ENCODE measurements around the gene GTF3C2. TPM values are rescaled to one million over a fixed set of nuclear protein-coding genes. Genes with fewer than 3 reads are reported as not detected.

Gene GTF3C2
- total RNA-seq, 1 donor from 2014 or later: 114 TPM

DNA sequence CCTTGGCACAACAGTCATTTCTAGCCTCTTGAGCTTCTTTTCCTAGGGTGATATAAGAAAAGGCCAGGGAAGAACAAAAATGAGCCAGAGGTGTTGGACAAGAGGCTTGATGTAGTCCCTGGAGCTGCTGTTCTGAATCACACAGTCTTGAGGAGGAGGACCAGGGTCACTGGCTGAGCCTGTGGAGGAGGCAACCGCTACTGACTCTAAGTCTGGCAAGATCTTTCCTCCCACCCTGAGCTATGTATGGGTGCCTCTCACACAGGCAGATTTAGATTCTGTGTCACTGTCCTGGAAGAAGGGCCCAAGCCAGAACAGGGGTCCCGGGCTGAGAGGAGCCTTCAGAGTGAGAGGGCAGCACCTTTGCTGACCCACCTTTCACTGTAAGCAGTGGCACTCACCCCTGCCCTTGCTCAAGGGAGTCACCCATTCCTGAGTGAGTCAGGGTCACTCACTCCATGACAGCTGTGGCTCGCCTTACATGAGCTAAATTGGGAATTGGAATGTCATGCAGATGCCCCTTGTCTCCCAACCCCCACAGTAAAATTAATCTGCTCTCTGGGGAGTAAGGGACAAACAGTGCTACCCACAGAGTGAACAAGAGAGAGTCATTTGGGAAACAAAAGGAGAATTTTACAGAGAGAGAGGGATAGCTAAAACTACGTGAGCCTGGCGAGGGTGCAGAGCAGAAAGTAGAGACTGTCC is 74.6 kb downstream of the GTF3C2 start, which contains the start of gene TRIM54:
Gene TRIM54, plus strand, starts transcription at position 575 of the 705 bp plus-strand sequence. CDS start 303 bp downstream, outside the sequence.
- TF ChIP-seq, protein P1, sequence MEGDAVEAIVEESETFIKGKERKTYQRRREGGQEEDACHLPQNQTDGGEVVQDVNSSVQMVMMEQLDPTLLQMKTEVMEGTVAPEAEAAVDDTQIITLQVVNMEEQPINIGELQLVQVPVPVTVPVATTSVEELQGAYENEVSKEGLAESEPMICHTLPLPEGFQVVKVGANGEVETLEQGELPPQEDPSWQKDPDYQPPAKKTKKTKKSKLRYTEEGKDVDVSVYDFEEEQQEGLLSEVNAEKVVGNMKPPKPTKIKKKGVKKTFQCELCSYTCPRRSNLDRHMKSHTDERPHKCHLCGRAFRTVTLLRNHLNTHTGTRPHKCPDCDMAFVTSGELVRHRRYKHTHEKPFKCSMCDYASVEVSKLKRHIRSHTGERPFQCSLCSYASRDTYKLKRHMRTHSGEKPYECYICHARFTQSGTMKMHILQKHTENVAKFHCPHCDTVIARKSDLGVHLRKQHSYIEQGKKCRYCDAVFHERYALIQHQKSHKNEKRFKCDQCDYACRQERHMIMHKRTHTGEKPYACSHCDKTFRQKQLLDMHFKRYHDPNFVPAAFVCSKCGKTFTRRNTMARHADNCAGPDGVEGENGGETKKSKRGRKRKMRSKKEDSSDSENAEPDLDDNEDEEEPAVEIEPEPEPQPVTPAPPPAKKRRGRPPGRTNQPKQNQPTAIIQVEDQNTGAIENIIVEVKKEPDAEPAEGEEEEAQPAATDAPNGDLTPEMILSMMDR (conservative IDR thresholded peaks at IDR 0.05): no peak
- no peak for DNase-seq (ENCODE audit: low read depth, low spot score)
- no peak within 1 kb of the TSS for H3K27ac Mint-ChIP-seq (ENCODE audit: unreplicated experiment)
- H3K27me3 Mint-ChIP-seq (ENCODE audit: low read depth): peaks cover 75% of the 10 kb centered on the region
- no peaks in the 10 kb centered on the region for H3K9me3 Mint-ChIP-seq
- no peaks in the 10 kb centered on the region for H3K36me3 Mint-ChIP-seq (ENCODE audit: low read depth)
- no peaks in the 10 kb centered on the region for H3K4me1 Mint-ChIP-seq
- no peak within 1 kb of the TSS for H3K4me3 Mint-ChIP-seq

DNA sequence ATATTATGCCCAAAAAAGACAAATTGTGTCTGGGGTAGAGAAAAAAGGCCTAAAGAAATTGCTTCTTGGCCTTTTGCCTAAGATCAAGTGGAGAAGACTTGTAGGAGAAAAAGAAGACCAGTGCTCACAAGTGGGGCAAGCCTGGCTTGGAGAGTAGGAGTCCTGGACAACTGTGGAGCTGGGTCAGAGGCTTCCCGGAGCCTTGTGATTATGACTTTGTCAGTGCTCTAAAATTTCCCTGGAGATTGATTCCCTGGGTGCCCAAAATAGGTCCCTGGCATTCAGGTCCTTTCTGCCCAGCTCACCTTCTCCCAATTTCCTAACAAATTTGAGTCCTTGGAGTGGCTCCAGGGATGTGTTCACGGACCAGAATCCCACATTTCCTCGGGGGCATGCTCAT is 75.1 kb downstream of the GTF3C2 start:
- H3K4me3 Mint-ChIP-seq: no peak overlapping the region
- H3K27ac Mint-ChIP-seq (ENCODE audit: unreplicated experiment): no peak overlapping the region
- no peak for DNase-seq (ENCODE audit: low read depth, low spot score)
- no peaks in the 10 kb centered on the region for H3K9me3 Mint-ChIP-seq
- peaks cover 73% of the 10 kb centered on the region for H3K27me3 Mint-ChIP-seq (ENCODE audit: low read depth)
- H3K36me3 Mint-ChIP-seq (ENCODE audit: low read depth): no peaks in the 10 kb centered on the region
- TF ChIP-seq, protein P1 (conservative IDR thresholded peaks at IDR 0.05): no peak
- H3K4me1 Mint-ChIP-seq: no peaks in the 10 kb centered on the region

DNA sequence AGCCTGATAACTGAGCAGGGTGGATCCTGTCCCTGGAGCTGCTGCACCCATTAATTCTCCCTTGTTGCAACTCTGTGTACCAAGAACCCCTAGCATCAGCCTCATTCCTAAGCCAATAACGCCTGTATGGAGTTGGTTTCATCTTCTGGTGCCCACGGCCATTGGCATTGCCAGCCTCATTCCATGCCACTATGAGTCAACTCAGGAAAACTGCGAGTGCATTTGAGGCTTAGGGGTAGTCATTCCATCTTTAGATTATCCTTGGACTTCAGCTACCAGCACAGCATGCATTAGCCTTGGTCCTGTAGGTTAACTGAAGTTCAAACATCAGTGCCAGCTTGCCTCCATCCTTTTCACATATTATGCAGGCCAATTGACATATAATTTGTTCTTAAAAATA is 75.7 kb downstream of the GTF3C2 start:
- Mint-ChIP-seq H3K27me3 (ENCODE audit: low read depth) (peaks cover 72% of the 10 kb centered on the region), H3K9me3 (no peaks in the 10 kb centered on the region), H3K4me1 (no peaks in the 10 kb centered on the region), H3K36me3 (ENCODE audit: low read depth) (no peaks in the 10 kb centered on the region), H3K27ac (ENCODE audit: unreplicated experiment) (no peak overlapping the region), H3K4me3 (no peak overlapping the region)
- TF ChIP-seq, protein P1 (conservative IDR thresholded peaks at IDR 0.05): no peak
- DNase-seq (ENCODE audit: low read depth, low spot score): no peak

DNA sequence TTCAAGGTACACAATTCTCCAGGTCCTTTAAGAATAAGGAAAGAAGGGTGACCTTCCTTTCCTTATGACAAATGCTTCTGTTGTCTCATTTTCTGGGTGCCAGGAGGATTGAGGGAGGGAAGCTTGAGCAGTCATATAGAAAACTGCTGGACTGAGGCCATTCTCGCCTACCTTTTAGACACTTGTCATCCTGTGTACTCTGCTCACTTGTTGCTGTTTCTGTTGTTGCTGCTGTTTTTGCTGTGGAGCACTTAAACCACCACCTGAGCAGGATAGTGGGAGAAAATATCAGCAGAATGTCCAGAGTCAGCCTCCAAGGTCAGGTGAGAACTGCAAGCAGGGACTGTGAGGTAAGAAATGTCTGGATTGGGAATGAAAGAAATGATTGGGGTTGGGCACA is 78.6 kb downstream of the GTF3C2 start:
- Mint-ChIP-seq H3K9me3 (no peaks in the 10 kb centered on the region), H3K27me3 (ENCODE audit: low read depth) (peaks cover 57% of the 10 kb centered on the region), H3K36me3 (ENCODE audit: low read depth) (no peaks in the 10 kb centered on the region), H3K4me3 (no peak overlapping the region), H3K27ac (ENCODE audit: unreplicated experiment) (no peak overlapping the region), H3K4me1 (no peaks in the 10 kb centered on the region)
- DNase-seq (ENCODE audit: low read depth, low spot score): no peak
- TF ChIP-seq, protein P1 (conservative IDR thresholded peaks at IDR 0.05): no peak

Other genes starting within 250 kb of the GTF3C2 start
- 1.3 and 2.1 TPM in 2 replicates for gene CGREF1, start 237.6 kb downstream of the GTF3C2 start, total RNA-seq
- gene ABHD1, start 232.9 kb downstream of the GTF3C2 start, total RNA-seq: 0.47 and 0.82 TPM in 2 replicates
- gene PREB, start 222.1 kb downstream of the GTF3C2 start, total RNA-seq: 52.5 and 56.3 TPM in 2 replicates
- not detected in 2 replicates for gene PRR30, start 217.4 kb downstream of the GTF3C2 start, total RNA-seq
- gene TCF23, start 207.8 kb downstream of the GTF3C2 start, total RNA-seq: not detected in 2 replicates
- gene ATRAID, start 144.7 kb downstream of the GTF3C2 start, total RNA-seq: 86.3 and 86.6 TPM in 2 replicates
- 129 and 140 TPM in 2 replicates for gene SLC5A6, start 144.5 kb downstream of the GTF3C2 start, total RNA-seq
- gene CAD, start 139.4 kb downstream of the GTF3C2 start, total RNA-seq: 117 and 127 TPM in 2 replicates
- gene SLC30A3, start 93.7 kb downstream of the GTF3C2 start, total RNA-seq: 0.48 and 0.93 TPM in 2 replicates
- gene DNAJC5G, start 81.3 kb downstream of the GTF3C2 start, total RNA-seq: not detected in 2 replicates
- not detected in 2 replicates for gene TRIM54, start 74.3 kb downstream of the GTF3C2 start, total RNA-seq
- gene UCN, start 48.3 kb downstream of the GTF3C2 start, total RNA-seq: 1.6 and 1.9 TPM in 2 replicates
- 84.5 and 90.7 TPM in 2 replicates for gene MPV17, start 33.7 kb downstream of the GTF3C2 start, total RNA-seq
- 72.5 TPM in 2 replicates for gene EIF2B4, start 13.6 kb upstream of the GTF3C2 start, total RNA-seq
- gene SNX17, start 13.9 kb upstream of the GTF3C2 start, total RNA-seq: 104 and 109 TPM in 2 replicates
- gene ZNF513, start 24.0 kb upstream of the GTF3C2 start, total RNA-seq: 26.5 and 27.9 TPM in 2 replicates
- 157 and 163 TPM in 2 replicates for gene PPM1G, start 52.8 kb upstream of the GTF3C2 start, total RNA-seq
- gene NRBP1, start 71.9 kb upstream of the GTF3C2 start, total RNA-seq: 107 TPM in 2 replicates
- gene KRTCAP3, start 85.6 kb upstream of the GTF3C2 start, total RNA-seq: 5.5 and 6.9 TPM in 2 replicates
- gene IFT172, start 133.0 kb upstream of the GTF3C2 start, total RNA-seq: 37.0 and 38.4 TPM in 2 replicates
- gene FNDC4, start 138.4 kb upstream of the GTF3C2 start, total RNA-seq: 14.2 and 17.4 TPM in 2 replicates
- 0.42 TPM in 1 of 2 replicates, not detected in the other for gene GCKR, start 140.1 kb upstream of the GTF3C2 start, total RNA-seq
- gene ZNF512, start 226.3 kb upstream of the GTF3C2 start, total RNA-seq: 58.2 and 63.3 TPM in 2 replicates

Data from neural crest cell (in vitro differentiated cells).